ENCODE results near the gene NMUR1.
A peak's percentile ranks its signal among the peaks of the same experiment; 100 is the strongest.
"Not testable (repeated sequence)": the region's sequence is repeated elsewhere in the genome, so short reads cannot be mapped to it uniquely, and the experiment has no call there.

Gene NMUR1

DNA sequence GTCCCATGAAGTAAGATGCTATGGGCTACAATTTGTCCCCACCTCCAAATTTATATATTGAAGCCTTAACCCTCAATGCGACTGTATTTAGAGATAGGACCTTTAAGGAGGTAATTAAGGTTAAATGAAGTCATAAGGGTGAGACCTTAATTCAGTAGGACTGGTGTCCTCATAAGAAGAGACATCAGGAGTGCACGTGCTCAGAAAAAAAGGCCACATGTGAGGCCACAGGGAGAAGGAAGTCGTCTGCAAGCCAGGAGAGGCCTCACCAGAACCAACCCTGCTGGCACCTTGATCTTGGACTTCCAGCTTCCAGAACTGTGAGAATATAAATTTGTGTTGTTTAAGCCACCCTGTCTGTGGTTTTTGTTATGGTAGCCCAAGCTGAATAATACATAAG lies 36.9 kb upstream of the NMUR1 start:
- Histone ChIP-seq H3K27me3 (no peaks in the 10 kb centered on the region), H3K9me3 (no peaks in the 10 kb centered on the region), H3K36me3 (no peaks in the 10 kb centered on the region), H3K4me1 (no peaks in the 10 kb centered on the region), H3K4me3 (no peak overlapping the region), H3K27ac (no peak overlapping the region)
- TF ChIP-seq, protein P1, sequence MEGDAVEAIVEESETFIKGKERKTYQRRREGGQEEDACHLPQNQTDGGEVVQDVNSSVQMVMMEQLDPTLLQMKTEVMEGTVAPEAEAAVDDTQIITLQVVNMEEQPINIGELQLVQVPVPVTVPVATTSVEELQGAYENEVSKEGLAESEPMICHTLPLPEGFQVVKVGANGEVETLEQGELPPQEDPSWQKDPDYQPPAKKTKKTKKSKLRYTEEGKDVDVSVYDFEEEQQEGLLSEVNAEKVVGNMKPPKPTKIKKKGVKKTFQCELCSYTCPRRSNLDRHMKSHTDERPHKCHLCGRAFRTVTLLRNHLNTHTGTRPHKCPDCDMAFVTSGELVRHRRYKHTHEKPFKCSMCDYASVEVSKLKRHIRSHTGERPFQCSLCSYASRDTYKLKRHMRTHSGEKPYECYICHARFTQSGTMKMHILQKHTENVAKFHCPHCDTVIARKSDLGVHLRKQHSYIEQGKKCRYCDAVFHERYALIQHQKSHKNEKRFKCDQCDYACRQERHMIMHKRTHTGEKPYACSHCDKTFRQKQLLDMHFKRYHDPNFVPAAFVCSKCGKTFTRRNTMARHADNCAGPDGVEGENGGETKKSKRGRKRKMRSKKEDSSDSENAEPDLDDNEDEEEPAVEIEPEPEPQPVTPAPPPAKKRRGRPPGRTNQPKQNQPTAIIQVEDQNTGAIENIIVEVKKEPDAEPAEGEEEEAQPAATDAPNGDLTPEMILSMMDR (IDR thresholded peaks at IDR 0.05) = no peak
- no peak for DNase-seq
- intact Hi-C loops (cut with DNase I; ENCODE audit: low total_unique reads) = no loop called here

DNA sequence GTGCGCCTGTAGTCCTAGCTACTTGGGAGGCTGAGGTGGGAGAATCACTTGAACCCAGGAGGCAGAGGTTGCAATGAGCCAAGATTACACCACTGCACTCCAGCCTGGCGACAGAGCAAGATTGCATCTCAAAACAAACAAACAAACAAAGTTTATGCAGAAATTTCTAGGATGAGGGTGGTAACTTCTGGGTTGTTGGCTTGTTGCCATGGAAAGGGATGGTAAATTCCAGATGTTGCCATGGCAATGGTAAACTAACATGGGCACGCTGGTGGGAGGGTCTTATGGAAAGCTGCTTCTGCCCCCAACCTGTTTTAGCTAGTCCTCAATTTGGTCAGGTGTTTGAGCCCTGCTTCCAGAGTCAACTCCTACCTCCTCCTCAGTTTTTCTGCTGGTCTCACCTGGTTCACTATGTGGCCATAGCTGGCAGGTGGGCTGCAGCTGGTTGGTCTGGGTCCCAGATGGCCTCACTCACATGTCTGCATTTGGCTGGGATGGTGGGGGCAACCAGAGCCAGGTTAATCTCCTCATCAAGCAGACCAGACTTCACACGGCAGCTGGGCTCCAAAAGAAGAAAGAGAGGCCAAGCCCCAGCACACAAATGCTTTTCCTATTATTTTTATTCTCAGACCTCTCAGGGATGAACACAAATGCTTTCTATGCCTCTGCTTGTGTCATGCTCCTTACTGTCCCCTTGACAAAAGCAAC lies 35.8 kb upstream of the NMUR1 start:
- no peak for DNase-seq
- Histone ChIP-seq H3K9me3 (no peaks in the 10 kb centered on the region), H3K4me3 (no peak overlapping the region), H3K4me1 (no peaks in the 10 kb centered on the region), H3K27ac (no peak overlapping the region), H3K27me3 (no peaks in the 10 kb centered on the region), H3K36me3 (no peaks in the 10 kb centered on the region)
- intact Hi-C loops (cut with DNase I; ENCODE audit: low total_unique reads) = no loop called here
- TF ChIP-seq, protein P1 (IDR thresholded peaks at IDR 0.05) = no peak

DNA sequence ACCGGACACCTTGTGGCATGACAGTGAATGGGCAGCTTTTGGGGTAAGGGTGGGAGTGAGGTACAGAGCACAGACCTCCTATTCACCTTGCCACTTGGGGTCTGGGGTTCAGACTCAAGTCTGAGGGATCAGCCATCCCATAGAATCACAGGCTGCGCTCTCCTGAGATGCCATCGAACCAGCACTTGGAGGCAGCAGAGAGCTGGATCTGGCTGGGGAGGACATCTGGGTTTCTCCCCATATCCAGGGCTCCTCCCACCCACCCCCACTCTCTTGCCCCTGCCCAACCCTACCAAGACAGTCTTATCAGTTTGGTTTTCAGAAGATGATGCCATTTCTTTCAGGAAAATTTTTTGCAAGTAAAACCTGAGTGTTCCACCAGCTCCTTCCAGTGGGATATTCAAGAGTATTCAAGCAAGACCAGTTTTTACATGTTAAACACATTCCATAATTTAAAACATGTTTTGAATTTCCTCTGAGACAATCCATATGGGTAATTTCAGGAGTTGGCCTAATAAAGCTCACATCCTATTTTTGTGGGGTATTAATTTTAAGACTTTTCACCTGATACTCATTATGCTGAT lies 33.2 kb upstream of the NMUR1 start:
- intact Hi-C loops (cut with DNase I; ENCODE audit: low total_unique reads) = loop anchor here (5.0 kb wide), 1 partner anchor 39 kb away; no protein-coding TSS in a partner anchor
- H3K36me3 ChIP-seq = no peaks in the 10 kb centered on the region
- DNase-seq = no peak
- no peaks in the 10 kb centered on the region for H3K27me3 ChIP-seq
- TF ChIP-seq, protein P1 (IDR thresholded peaks at IDR 0.05) = peak; percentile 28 to 63
- H3K4me3 ChIP-seq = no peak overlapping the region
- no peaks in the 10 kb centered on the region for H3K4me1 ChIP-seq
- no peaks in the 10 kb centered on the region for H3K9me3 ChIP-seq
- no peak overlapping the region for H3K27ac ChIP-seq

- TF ChIP-seq, protein P1 (IDR thresholded peaks at IDR 0.05) = peak; percentile 74 to 88
- Histone ChIP-seq H3K4me3 (no peak overlapping the region), H3K27ac (peak overlapping the region in 1 of 2 donors; percentile 56), H3K9me3 (peaks cover 0 to 8% (median 5%) of the 10 kb centered on the region in 3 donors), H3K36me3 (no peaks in the 10 kb centered on the region), H3K4me1 (peaks cover 0 to 8% (median 3%) of the 10 kb centered on the region in 4 donors), H3K27me3 (no peaks in the 10 kb centered on the region)
- peak; percentile 85 to 86 for DNase-seq
- intact Hi-C loops (cut with DNase I; ENCODE audit: low total_unique reads) = loop anchor here (2.0 to 5.0 kb wide), 3 partner anchors 27 to 73 kb away; partner anchors contain the start of gene NMUR1
Measured at GRCh38 chr2:231557571-231558217, 27.4 kb upstream of the NMUR1 start.

DNA sequence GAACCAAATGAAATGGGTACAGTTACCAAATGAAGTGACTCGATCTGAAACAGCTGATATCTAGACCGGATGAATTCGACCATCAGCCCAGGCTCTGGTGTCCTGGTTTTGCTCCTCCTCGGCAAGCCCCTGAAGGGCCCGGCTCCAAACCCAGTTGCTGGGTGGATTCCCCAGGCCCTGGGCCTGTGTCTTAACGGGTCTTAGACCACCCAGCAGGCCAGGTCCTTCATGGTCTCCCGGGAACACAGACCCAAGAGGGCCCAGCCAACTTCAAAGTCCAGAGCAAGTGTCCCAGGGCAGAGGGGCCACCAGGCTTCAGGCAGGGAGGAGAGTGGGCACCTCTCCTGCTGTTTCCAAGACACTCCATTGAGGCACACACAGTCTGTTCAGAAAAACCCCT lies 26.7 kb upstream of the NMUR1 start:
- no peak overlapping the region for H3K4me3 ChIP-seq
- TF ChIP-seq, protein P1 (IDR thresholded peaks at IDR 0.05) = no peak
- peak overlapping the region in 1 of 2 donors; percentile 56 for H3K27ac ChIP-seq
- peaks cover 0 to 8% (median 3%) of the 10 kb centered on the region in 4 donors for H3K4me1 ChIP-seq
- no peaks in the 10 kb centered on the region for H3K36me3 ChIP-seq
- no peak for DNase-seq
- H3K27me3 ChIP-seq = no peaks in the 10 kb centered on the region
- intact Hi-C loops (cut with DNase I; ENCODE audit: low total_unique reads) = loop anchor here (5.0 kb wide), 1 partner anchor 35 kb away; no protein-coding TSS in a partner anchor
- H3K9me3 ChIP-seq = peaks cover 0 to 13% (median 5%) of the 10 kb centered on the region in 3 donors

DNA sequence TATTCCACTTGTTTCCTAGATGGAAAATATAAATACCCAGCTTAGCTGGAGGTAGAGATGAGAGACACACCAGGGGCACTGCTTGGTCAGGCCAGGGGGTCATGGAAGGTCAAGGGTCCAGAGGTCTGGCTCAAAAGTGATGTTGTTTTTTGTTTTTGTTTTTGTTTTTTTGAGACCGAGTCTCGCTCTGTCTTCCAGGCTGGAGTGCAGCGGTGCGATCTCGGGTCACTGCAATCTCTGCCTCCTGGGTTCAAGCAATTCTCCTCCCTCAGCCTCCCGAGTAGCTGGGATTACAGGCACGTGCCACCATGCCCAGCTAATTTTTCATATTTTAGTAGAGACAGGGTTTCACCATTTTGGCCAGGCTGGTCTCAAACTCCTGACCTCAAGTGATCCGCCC lies 26.3 kb upstream of the NMUR1 start:
- H3K36me3 ChIP-seq, H3K4me1 ChIP-seq, H3K27ac ChIP-seq, H3K4me3 ChIP-seq, DNase-seq, H3K27me3 ChIP-seq: not testable (repeated sequence)
- intact Hi-C loops (cut with DNase I; ENCODE audit: low total_unique reads) = loop anchor here (5.0 kb wide), 1 partner anchor 34 kb away; no protein-coding TSS in a partner anchor
- H3K9me3 ChIP-seq = peaks cover 0 to 13% (median 5%) of the 10 kb centered on the region in 3 donors

Measured in tibial artery (tissue), 4 donors.